Cardiac fibroblast (primary cell): ENCODE results near the gene NR1D2.

Experiments
- DNase-seq, 2 donors: peaks; one replicate each; pipeline versions ENCODE4 v3.0.0 to v3.0.0-alpha.2; 2010; ENCODE audit warnings: low read depth in 2 of 2
- H3K4me3 ChIP-seq, 2 donors: replicated peaks in 1 of 2; 1 replicate in 1 of 2; 2 replicates in 1 of 2; pipeline ENCODE4 v1.5.1; 2011; ENCODE audit warnings: low read depth in 2 of 2, low read length in 2 of 2, mild to moderate bottlenecking in 2 of 2, moderate library complexity in 1 of 2
- CTCF ChIP-seq: IDR thresholded peaks from one replicate; pipeline ENCODE4 v1.5.1; 2011; ENCODE audit warnings: low read depth, mild to moderate bottlenecking, low read length, inconsistent platforms

Gene NR1D2

GRCh38 chr3:23961913-23962312 is 16.8 kb downstream of the NR1D2 start:
- TF ChIP-seq CTCF, result no peak
- DNase-seq, result no peak
- H3K4me3 ChIP-seq, result no peak overlapping the region

- TF ChIP-seq CTCF, result no peak
These were observed 19.6 kb downstream of the NR1D2 start for GRCh38 chr3:23964537-23965235.

GRCh38 chr3:23966328-23966727 is 21.2 kb downstream of the NR1D2 start:
- DNase-seq, result peak; percentile 64 to 88
- no peak overlapping the region for H3K4me3 ChIP-seq
- TF ChIP-seq CTCF, result no peak

More at GRCh38 chr3:23964537-23965235, 19.6 kb downstream of the NR1D2 start:
- no peak for DNase-seq
- no peak overlapping the region for H3K4me3 ChIP-seq

GRCh38 chr3:23968463-23969184 is 23.5 kb downstream of the NR1D2 start:
- H3K4me3 ChIP-seq, result no peak overlapping the region
- DNase-seq, result peak; percentile 29 to 87
- no peak for TF ChIP-seq CTCF

DNA sequence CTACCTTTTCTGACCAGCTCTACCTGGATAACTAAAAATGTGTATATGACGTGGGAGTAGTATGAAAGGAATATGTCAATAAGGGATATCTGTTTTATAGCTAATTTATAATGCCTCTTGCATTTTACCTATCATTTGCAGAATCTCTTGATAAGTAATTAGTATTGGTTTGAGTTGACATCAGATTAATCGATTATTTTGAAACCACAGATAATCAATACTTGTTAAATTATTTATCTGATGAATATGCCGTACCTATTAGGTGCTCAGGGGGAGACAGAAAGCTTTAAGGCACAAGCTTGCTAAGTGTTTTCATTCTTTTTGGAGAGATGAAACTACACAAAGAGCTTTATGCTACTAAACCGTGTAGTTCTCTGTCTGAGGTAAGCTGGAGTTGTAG is 24.3 kb downstream of the NR1D2 start:
- DNase-seq, result no peak
- H3K4me3 ChIP-seq, result no peak overlapping the region
- no peak for TF ChIP-seq CTCF

DNA sequence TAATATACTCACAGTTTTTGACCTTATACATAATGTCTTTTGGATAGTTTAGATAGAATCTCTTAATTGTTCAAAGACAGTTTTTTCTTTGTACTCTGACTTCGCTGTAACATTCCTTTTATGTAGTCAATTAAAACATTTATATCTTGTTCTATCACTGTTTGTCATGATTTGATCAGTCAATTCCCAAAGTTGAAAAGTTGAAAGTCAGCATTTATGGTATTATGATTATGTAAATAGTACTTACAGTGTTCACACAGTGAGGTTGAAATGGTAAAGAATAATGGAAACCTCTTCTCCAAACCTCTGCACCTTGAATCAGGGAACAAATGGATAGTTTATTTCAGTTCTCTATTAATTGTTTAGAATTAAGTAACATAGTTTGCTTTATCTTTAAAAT is 26.6 kb downstream of the NR1D2 start:
- TF ChIP-seq CTCF, result no peak
- no peak for DNase-seq
- H3K4me3 ChIP-seq, result no peak overlapping the region
